HL-60 (cell line): Measurements from ENCODE around the gene FAM167B.

Experiments
- DNase-seq, 2 experiments: peaks; one replicate each; pipeline ENCODE4 v3.0.0-alpha.2; 2010 to 2020; ENCODE audit warnings: low read depth in 1 of 2, low spot score in 1 of 2
- H3K27ac ChIP-seq: fragments of 250-450 bp; sonication (Bioruptor Pico); replicated peaks from 2 replicates; pipeline ENCODE4 v1.5.1; 2020; ENCODE audit warnings: mild to moderate bottlenecking, moderate library complexity
- H3K27me3 ChIP-seq: fragments of 250-450 bp; sonication (Bioruptor Pico); 2 replicates; pipeline ENCODE4 v1.5.1; 2021; ENCODE audit warnings: mild to moderate bottlenecking, moderate library complexity; ENCODE audit not compliant: insufficient read depth, poor library complexity, severe bottlenecking
- H3K4me3 ChIP-seq: replicated peaks from 2 replicates; pipeline ENCODE4 v1.5.1; 2011; ENCODE audit warnings: mild to moderate bottlenecking, control low read depth, low read length; ENCODE audit not compliant: insufficient read depth
- CTCF ChIP-seq: IDR thresholded peaks from one replicate; pipeline ENCODE4 v1.5.1; 2011; ENCODE audit warnings: low read length, control low read depth, inconsistent platforms; ENCODE audit not compliant: insufficient read depth
- GABPA ChIP-seq: IDR thresholded peaks from 2 replicates; pipeline ENCODE4 v1.6.1; 2012; ENCODE audit warnings: low read depth
- POLR2AphosphoS5 ChIP-seq: IDR thresholded peaks from 2 replicates; pipeline ENCODE4 v1.6.1; 2012; ENCODE audit warnings: low read depth
- SPI1 ChIP-seq: IDR thresholded peaks from 2 replicates; pipeline ENCODE4 v1.6.1; 2012; ENCODE audit warnings: low read depth, mild to moderate bottlenecking, borderline replicate concordance
- TF ChIP-seq, protein P1 (sequence below): IDR thresholded peaks from 2 replicates; pipeline ENCODE4 v1.6.1; 2012; ENCODE audit warnings: low read depth; ENCODE audit not compliant: insufficient replicate concordance

Gene FAM167B

GRCh38 chr1:32221581-32221979 is 25.4 kb upstream of the FAM167B start:
- TF ChIP-seq, protein P1, sequence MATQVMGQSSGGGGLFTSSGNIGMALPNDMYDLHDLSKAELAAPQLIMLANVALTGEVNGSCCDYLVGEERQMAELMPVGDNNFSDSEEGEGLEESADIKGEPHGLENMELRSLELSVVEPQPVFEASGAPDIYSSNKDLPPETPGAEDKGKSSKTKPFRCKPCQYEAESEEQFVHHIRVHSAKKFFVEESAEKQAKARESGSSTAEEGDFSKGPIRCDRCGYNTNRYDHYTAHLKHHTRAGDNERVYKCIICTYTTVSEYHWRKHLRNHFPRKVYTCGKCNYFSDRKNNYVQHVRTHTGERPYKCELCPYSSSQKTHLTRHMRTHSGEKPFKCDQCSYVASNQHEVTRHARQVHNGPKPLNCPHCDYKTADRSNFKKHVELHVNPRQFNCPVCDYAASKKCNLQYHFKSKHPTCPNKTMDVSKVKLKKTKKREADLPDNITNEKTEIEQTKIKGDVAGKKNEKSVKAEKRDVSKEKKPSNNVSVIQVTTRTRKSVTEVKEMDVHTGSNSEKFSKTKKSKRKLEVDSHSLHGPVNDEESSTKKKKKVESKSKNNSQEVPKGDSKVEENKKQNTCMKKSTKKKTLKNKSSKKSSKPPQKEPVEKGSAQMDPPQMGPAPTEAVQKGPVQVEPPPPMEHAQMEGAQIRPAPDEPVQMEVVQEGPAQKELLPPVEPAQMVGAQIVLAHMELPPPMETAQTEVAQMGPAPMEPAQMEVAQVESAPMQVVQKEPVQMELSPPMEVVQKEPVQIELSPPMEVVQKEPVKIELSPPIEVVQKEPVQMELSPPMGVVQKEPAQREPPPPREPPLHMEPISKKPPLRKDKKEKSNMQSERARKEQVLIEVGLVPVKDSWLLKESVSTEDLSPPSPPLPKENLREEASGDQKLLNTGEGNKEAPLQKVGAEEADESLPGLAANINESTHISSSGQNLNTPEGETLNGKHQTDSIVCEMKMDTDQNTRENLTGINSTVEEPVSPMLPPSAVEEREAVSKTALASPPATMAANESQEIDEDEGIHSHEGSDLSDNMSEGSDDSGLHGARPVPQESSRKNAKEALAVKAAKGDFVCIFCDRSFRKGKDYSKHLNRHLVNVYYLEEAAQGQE = no peak
- TF ChIP-seq GABPA (no peak), SPI1 (no peak), POLR2AphosphoS5 (no peak), CTCF (no peak)
- Histone ChIP-seq H3K4me3 (peak overlapping the region; percentile 94), H3K27ac (peak overlapping the region; percentile 75), H3K27me3 (no peaks in the 10 kb centered on the region)
- no peak for DNase-seq

GRCh38 chr1:32221980-32222755 is 24.9 kb upstream of the FAM167B start, which contains the start of the genes EIF3I and TMEM234:
EIF3I (plus strand) TSS chr1:32222407; CDS start chr1:32222442, 35 bp downstream.
TMEM234 (minus strand) TSS chr1:32222353; CDS start chr1:32222322, 31 bp downstream.
- TF ChIP-seq POLR2AphosphoS5 (peak; percentile 85), CTCF (no peak), GABPA (peak; percentile 87), SPI1 (peak; percentile 35; the same call in 1 of the 2 replicates)
- TF ChIP-seq, protein P1 = peak; percentile 58
- Histone ChIP-seq H3K4me3 (peak within 1 kb of the TSS; percentile 94), H3K27ac (peak within 1 kb of the TSS; percentile 75), H3K27me3 (no peaks in the 10 kb centered on the region)
- DNase-seq = peak; percentile 86 to 92

DNA sequence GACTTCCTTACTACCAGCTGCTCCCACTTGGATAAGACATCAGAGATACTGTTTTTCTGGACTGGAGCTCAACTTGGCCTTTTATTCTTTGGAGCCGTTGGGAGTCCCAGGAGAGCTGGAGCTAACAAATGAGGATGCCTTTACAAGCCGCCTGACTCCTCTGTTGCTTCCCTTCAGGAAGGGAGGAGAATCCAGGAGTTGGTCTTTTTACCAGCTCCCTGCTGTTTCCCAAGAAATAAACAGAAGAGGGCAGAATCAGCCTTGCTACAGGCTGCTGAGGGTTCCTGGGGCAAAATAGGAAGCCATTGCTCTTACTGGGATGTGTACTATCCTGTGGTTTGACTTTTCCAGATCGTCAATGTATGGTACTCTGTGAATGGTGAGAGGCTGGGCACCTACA is 23.3 kb upstream of the FAM167B start:
- no peak for TF ChIP-seq SPI1
- TF ChIP-seq POLR2AphosphoS5 = no peak
- TF ChIP-seq, protein P1 = no peak
- no peak for TF ChIP-seq CTCF
- TF ChIP-seq GABPA = no peak
- H3K27ac ChIP-seq = no peak overlapping the region
- no peak for DNase-seq
- H3K4me3 ChIP-seq = no peak overlapping the region
- no peaks in the 10 kb centered on the region for H3K27me3 ChIP-seq
